HG02981 (cell line): ENCODE data around the gene RAD51.

Source experiments
- ATAC-seq: cut with Tn5 transposase; IDR thresholded peaks from one replicate; pipeline ENCODE4 v1.9.1; 2021; ENCODE audit warnings: mild to moderate bottlenecking, moderate library complexity; ENCODE audit not compliant: unreplicated experiment

The RAD51 gene

DNA sequence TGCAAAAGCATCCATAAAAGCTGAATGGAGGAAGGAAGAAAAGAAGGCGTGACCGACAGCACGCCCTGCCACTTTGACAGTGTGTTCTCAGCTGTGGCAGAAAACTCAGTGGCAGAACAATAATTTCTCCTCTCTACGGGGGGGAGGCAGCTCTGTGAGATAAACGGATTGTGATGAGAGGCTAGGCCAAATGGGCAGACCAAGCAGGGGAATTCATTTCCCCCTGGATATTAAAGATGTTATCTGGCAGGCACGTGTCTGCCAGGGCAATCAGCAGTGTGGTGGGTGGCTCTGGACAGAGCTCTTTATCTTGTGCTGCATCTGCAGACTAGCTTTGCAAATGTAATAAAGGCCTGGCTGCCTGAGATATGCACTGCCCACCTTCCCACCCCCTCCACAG lies 62.0 kb downstream of the RAD51 start:
- no peak for ATAC-seq

DNA sequence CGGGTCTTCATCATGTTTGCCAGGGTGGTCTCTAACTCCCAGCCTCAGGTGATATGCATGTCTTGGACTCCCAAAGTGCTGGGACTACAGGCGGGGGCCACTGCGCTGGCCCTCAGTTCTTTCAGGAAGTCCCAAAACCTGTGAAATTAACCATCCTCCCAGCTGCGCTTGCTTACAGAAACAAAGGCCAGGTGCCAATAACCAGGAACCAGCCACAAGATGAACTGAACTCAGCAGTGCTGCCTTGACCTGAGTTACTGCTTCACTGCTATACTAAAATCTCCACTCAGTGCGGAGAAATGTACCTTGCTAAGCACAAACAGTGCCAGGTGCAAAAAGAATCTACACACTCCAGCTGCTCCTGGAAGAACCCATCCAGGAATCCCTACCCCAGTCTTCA lies 65.0 kb downstream of the RAD51 start:
- no peak for ATAC-seq

DNA sequence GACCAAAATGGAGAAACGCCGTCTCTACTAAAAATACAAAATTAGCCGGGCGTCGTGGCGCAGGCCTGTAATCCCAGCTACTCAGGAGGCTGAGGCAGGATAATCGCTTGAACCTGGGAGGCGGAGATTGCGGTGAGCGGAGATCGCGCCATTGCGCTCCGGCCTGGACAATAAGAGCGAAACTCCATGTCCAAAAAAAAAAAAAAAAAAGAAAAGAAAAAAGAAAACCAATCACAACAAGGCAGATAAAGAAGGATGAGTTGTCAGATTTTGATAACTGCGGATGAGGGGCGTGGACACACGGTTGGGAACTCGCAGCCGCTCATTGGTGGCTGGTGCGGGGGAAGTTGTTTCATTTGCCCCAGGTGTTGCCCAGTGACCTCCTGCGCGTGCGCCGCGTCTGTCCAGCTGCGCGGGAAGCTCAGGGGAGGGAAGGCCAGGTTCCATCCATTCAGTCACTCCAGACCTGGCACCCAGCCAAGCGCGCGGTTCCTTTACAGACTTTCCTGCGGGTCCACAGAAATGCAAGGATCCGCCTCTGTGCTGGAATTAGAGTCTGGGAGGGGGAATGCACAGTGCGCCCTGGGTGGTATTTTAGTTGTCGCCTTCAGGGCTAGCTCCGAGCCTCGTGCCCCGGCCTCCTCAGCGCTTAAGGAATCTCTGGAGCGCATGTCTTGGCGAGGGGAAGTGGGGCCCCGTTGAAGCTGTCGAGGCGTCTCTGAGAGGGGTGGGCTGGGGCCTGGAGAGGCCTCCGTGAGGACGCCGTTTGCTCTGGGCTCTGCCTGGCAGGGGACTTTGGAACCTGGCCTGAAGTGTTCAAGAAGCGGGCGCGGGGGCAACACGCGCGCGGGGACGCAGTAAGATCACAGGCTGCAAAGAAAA lies 68.2 kb downstream of the RAD51 start:
- no peak for ATAC-seq

DNA sequence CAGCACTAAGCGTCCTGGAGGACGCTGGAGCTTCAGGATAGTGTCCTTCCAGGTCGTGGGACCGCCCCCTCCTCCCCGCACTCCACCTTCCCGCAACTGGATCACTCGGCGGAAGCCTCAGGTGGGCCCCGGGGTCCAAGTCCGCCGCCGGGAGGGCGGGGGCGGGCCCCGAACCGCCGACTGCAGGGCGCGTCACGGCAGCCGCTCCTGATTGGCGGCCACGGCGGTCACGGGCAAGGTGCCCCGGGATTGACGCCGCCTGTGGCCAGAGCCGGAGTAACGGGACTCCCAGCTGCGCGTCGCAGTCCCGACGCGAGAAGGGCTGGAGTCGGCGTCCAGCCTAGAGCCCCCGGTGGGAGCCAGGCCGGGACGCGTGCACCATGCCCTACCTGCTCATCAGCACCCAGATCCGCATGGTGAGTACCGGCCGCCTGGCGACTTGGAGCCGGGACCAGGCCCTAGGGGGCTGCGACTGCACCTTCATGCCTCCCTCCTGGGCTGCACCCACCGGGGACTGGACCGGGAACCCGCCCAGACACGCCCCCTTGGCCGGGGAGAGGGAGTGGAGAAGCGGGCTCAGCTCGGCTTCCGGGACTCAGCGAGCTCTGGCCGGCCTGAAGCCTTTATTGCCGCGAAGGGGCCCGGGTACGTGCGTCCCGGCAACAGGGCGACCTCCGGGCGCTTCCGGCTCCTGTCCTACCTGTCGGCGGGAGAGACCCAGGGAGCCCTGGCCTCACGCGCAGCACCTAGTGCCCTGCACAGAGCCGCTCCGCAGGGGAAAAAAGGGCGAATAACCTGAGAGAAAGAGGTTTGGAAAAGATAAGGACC lies 69.0 kb downstream of the RAD51 start, which contains the start of gene GCHFR:
TSS of gene GCHFR (plus strand) at position 268 of the 828 bp plus-strand sequence. CDS start at position 381, 113 bp downstream.
- peak; percentile 30 for ATAC-seq

DNA sequence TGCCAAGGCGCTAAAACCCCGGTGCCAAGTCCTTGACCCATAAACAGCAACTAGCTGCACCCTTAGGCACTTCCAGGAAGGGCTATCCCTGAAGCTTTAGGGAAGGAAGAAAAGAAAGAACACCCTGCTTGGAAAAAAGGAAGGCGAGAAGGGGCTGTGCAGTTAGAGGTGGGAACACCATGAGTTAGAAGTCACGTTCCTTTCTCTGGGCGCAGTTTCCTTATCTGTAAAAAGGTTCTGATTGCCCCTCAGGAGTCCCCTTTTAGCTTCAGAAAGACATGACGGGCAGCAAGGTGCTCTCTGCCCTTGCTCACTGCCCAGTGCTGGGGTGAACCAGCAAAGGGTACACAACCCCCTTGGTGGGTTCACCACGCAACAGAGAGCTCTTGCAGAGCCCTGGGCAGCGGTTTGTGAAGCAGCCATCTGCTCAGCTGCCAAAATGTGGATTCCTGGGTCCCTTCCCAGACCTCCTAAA lies 69.7 kb downstream of the RAD51 start:
- no peak for ATAC-seq

DNA sequence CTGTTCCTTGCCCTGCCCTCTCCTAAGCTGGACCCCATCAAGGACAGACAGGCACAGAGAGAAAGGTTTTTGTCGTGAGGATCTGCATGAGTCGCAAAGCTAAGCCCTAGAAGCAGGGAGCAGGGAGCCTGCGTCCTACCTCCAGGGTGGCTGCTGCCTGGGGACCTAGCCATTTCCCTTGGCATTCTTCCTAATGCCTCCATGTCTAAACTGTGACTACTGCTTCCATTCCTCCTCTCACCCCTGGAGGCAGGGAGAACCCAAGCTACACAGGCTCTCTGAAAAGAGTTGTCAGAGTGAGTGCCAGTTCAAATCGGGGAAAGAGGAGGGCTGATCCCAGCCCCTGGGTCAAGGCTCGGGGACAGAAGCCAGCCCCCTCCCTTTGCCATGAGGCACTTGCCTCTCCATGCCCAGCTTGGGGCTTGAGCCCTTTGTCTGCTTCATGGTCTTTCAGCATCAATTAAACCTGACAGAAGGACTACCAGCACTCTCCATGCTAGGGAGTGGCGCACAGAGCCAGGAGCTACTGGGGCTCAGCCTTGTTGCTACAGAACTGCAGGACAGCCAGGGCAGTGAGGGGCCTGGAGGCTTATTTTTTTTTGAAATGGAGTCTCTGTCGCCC lies 71.3 kb downstream of the RAD51 start:
- no peak for ATAC-seq

DNA sequence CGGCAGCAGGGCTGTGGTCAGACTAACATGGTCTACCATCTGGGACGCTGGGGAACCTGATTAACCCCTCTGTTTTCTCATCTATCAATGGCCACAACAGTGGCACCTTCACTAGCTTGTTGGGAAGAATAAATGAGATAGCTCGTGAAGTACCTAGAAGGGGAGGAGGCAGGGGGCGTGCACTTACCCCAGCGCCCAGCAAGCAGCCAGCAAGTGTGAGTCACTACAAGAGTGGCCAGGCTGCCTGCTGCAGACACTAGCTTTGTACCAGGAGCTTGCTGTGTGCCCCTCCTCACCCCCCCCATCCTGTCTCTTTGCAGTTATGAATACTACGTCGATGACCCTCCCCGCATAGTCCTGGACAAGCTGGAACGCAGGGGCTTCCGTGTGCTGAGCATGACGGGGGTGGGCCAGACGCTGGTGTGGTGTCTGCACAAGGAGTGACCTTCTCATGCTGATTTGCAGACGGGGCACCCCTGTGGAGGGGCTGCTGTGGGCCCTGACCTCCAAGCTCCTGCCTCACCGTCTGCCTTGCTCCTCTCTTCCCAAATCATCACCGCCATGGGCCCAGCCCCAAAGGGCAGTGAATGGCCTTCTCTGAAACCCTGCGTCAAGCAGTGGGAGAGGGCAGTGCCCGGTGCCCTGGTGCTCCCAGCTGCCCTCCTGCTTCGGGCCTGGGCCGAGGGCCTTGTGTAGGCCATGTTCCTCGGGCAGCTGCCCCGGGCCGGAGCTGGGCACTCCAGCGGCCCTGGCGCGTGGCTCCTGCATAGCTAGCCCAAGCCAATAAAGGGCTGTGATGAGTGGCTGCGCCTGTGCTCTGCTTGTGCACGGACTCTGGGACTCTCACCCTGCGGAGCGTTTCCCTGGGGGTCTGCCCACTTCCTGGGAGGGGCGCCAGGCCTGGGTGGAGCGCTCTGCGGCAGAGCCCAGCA lies 72.2 kb downstream of the RAD51 start:
- ATAC-seq, result no peak

DNA sequence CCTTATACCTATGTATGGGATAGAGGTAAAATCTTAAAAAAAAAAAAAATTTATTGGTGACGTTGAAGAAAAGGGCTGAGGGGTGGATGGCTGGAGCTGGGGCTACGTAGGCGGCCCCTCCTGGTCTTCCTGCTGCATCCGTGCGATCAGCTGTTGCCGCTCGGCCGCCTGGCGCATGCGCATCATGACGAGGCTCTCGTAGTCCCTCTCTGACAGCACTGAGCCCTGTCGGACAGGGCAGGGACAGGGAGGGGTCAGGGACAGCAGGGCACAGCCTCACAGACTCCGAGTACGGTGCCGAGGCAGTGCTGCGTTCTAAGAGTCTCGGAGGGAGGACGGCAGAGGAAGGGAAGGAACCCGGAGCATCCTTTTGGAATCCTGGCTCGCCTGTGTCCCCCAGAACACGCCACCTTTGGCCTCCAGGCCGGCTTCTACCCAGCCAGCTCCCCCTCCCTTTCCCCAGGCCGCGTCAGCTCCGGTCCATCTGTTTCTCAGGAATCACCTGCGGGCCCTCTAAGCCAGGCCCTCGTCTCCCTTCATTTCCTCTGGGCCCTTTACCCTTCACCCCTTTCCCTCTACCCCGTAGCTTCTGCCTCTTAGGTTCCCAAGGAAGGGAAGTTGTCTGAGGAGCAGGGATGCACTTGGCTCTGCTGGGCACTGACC lies 73.0 kb downstream of the RAD51 start:
- ATAC-seq, result no peak

DNA sequence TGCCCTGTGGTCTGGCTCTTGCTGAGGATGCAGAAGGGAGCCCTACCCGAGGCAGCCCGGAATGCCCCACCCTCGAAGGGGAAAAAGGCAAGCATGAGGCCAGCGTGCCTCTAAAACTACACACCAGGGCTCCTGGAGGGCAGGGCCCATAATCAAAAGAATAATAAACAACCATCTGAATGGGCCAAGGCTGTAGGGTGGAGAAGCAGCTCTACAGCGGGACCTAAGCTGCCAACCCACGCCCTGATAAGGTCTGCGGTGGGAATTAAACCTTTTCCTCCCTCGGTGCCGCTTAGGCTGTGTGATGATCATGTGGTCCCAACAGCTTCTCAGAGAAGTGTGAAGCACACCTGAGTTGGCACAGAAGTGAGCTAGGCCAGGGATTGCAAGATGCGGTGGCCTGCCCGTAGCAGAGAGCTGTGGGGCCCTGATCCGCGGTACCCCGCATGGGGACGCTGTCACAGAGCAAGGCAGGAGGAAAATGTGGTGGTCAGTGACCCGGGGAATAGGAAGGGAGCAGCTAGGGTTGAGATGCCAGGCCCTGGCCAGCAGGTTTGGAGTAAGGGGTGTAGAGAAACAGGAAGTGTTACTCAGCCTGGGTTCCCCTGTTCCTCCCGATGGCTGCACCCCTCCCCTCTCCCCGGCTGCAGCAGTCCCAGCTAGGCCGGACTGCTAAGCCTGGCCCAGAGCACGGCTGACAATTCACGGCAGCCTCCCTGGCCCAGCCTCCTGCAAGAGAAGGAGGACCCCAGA lies 73.7 kb downstream of the RAD51 start:
- peak; percentile 1 for ATAC-seq

DNA sequence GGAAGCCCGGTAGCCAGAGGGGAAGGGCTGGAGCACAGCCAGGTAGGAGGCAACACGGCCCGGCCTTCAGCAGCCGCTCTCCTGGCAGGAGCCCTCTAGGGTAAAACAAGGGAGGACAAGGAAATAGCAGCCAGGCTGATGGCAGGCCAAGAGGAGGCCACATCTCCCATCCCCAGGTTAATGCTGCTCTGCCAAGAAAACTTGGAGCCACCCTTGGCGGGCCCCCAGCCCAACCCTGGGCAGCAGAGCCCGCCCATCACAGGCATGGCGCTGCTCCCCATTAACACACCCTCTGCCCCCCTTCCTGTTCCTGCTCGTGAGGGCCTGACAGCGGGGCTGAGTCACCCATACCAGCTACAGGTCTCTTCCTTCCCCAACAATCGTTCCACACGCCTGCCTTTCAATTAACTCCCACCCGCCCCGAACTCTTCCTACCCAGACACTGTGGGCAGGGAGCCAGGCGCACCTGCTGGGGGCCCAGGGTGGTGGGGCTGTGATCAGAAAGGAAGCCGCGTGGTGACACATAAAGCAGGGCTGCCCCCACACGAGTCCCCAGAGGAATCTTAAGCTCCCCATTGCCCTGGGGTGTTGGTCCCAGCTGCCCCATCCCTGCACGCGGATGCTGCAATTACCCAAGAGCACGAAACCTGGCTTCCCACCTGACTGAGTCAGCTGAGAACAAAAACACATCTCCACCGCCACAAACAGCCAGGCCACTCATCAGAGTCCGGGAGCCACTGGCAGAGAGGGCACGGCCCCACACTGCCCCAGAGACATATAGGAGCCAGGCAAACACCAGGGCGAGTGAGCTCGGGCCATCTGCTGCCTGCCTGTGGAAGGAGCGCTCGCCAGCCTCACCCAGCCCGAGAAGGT lies 74.5 kb downstream of the RAD51 start, which contains the start of gene C15orf62:
TSS of gene C15orf62 (plus strand) at position 707 of the 873 bp plus-strand sequence. CDS start 516 bp downstream, outside the sequence.
- ATAC-seq, result peak; percentile 41

DNA sequence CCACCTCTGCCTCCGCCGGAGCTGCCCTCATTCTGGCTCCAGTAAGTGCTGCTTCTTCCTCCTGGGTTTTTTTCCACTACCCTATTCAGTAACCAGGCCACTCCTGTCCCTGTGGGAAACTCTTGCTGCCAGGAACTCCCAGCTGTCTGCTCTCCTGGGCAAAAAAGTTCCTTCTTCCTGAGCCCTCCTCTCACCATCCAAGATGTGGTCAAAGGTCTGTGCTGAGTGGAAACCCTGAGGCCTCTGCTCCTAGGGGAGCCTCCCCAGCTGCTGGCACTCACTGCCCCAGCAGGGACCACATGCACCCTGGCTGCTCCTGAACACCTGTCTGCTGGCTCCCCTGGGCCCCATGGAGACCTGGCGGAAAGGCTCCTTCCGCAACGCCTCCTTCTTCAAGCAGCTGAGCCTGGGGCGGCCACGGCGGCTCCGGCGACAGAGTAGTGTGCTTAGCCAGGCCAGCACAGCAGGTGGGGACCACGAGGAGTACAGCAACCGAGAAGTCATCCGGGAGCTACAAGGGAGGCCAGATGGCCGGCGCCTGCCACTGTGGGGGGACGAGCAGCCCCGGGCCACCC lies 75.3 kb downstream of the RAD51 start:
- no peak for ATAC-seq

DNA sequence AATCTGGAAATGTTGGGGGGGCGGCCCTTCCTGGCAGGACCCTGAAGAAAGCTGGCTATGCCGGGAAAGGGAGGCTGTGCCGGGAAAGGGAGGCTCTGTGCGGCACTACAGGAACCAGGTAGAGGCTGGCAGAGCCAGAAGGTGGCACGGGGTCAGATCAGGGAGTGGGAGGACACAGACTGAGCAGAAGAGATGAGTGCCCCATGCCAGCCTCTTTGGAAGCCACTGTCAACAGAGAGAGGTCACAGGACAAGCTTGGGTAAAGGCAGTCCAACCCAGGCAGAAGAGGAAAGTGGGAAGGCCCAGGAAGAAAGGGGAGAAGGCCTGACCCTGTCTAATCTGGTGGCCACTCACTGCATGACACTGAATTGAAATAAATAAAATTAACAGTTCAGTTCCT lies 76.3 kb downstream of the RAD51 start:
- ATAC-seq, result no peak

DNA sequence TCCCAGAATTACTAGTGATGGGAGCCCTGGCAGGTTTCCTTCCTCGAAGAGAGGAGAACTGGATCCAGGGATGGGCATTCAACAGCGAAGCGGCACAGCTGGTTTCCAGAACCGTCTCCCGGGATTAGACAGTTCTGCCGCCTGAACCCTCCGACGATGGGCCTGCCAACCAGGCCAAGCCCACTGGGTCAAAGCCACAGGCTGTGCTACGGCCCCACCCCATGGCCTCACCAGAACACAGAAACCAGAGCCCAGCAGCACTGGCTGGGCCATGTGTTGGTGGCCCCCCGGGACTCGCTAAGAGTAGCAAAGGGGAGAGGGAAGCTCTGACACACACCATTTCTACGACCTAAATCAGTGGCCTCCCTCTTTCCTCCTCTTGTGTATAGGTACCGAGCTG lies 77.0 kb downstream of the RAD51 start:
- no peak for ATAC-seq

DNA sequence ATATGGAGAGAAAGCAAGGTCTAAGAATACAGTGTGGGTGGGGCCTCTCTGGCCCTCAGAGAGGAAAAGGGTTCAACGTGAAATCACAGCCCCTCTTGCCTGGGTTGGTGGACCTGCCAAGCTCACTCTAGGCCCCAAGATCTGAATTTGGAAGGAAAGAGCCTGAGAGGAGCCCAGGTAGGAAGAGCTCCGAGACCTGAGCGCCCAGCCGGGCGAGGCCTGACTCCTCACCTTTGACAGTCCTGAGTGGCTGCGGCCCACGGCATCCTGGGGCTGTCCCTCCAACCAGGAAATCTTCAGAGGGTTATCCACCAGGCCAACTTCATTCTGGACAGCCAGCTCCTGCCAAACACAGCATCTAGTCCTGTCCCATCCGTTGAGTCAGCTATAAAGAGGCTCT lies 78.5 kb downstream of the RAD51 start:
- no peak for ATAC-seq

DNA sequence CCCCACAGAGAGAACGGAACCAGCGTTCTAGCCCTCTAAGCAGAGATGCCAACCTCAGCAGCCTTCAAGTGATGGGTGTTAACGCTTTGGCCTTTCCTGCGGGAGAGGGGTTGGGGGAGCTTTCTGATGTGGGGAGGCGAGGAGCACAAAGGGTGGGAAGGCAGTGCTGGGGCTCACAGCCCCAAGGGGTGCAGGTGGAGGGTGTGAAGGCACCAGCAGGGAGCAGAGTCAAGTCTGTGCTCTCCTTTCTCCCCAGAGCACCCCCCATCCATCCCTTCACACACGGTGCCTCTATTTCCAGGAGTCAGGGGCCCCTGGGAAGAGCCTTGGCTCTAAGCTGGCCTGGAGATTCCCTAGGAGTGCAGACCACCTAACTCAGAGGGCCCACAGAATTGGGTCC lies 78.9 kb downstream of the RAD51 start:
- ATAC-seq, result no peak

DNA sequence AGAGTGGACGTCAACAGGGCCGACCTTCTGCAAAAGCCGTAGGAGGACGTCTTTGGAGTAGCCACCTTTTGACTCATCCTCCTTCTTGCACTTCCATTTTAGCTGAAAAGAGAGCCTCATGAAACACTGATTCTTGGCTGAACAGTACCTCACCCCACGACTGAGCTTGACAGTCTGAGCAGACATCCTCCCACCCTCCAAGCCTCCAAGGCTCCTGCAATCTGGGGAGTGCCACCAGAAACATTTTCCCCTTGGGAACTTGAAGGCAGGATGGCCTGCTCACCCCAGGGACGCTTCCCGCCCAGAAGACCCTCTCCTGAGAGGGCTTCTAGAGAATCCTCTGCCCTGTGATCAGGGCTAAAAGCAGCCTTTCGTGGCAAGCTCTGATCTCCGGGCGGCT lies 80.0 kb downstream of the RAD51 start:
- no peak for ATAC-seq

DNA sequence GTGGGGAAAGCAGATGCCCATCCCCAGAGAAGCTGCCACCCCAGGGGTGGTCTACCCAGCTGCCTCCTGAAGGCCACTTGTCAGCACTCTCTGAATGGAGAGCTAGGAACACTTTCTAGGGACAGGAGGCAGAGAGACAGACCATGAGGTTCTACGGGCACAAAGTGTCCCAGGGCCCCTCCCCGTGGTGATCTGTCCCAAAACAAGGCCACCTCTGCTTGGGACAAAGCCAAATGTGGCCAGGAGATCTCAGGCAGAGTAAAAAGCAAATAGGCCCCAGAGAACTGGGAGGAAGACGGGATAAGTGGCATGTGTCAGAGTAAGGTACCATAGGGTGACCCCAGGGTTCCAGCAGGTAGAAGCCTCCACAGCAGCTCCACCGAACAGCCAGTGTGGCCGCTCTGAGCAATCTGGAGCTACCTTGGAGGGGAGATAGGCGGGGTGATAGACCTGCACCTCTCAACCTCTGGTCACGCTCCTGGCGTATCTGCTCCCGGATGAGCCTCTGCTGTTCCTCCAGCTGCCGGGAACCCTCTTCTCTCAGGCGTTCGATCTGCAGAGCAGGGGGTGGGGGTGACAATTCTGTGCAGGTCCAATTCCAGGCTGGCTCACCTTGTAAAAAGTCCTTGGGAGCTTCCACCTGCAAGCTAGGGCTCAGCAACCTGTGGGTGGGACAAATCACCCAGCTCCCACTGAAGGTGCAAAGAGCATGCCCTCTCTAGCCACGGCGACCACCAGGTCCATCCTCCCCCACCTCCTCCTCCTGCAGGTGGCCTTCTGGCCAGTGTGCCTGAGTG lies 81.0 kb downstream of the RAD51 start:
- ATAC-seq, result no peak
